SK-N-SH (cell line): ENCODE measurements around the gene EDA2R. TPM values are rescaled to one million over a fixed set of nuclear protein-coding genes. Genes with fewer than 3 reads are reported as not detected.

Experiments
- CTCF ChIA-PET: fragments of 300-600, 350-600 bp; formaldehyde crosslinking; extraction: SDS; loops from one replicate; lab custom pipeline; 2021; lab: Yijun Ruan, JAX
- POLR2A ChIA-PET: fragments of 350-600 bp; sonication (Branson Sonifier 250); formaldehyde crosslinking; extraction: SDS; loops from one replicate; lab custom pipeline; 2020; ENCODE audit warnings: antibody characterized with exemption, inconsistent platforms; lab: Yijun Ruan, JAX
- DNase-seq: peaks from one replicate; pipeline ENCODE4 v3.0.0; 2012
- H2AFZ ChIP-seq: fragments of 200-600 bp; sonication (generic); 2 replicates; pipeline ENCODE4 v1.8.1; 2016; ENCODE audit warnings: antibody characterized with exemption, mild to moderate bottlenecking, low read depth
- H3F3A ChIP-seq: fragments of 200-600 bp; sonication (generic); replicated peaks from 2 replicates; pipeline ENCODE3; 2016; ENCODE audit warnings: antibody characterized with exemption, mild to moderate bottlenecking; ENCODE audit not compliant: insufficient read depth
- H3K27ac ChIP-seq, 2 experiments: fragments of 200-500 bp in 1 of 2; fragments of 200-600 bp in 1 of 2; sonication (Bioruptor generic) in 1 of 2; sonication (generic), shearing (Covaris generic) in 1 of 2; 2 replicates each; pipeline versions ENCODE4 v1.5.1 to v1.6.1; 2014 to 2016; ENCODE audit warnings: low read depth in 2 of 2, inconsistent platforms in 1 of 2, low read length in 1 of 2, mild to moderate bottlenecking in 1 of 2, mixed read lengths in 1 of 2
- H3K27me3 ChIP-seq: fragments of 200-600 bp; sonication (generic), shearing (Covaris generic); 2 replicates; pipeline ENCODE4 v1.6.1; 2016; ENCODE audit warnings: mixed run types; ENCODE audit not compliant: insufficient read depth
- H3K36me3 ChIP-seq, 2 experiments: fragments of 200-500 bp in 1 of 2; fragments of 200-600 bp in 1 of 2; sonication (Bioruptor generic) in 1 of 2; sonication (generic) in 1 of 2; replicated peaks in 1 of 2; 2 replicates each; pipeline versions ENCODE3 to v1.5.1; 2014 to 2016; ENCODE audit warnings: low read length in 1 of 2, mild to moderate bottlenecking in 1 of 2; ENCODE audit not compliant: insufficient read depth in 2 of 2, control insufficient read depth in 1 of 2
- H3K4me1 ChIP-seq, 2 experiments: fragments of 200-500 bp in 1 of 2; fragments of 200-600 bp in 1 of 2; sonication (Bioruptor generic) in 1 of 2; sonication (generic), shearing (Covaris generic) in 1 of 2; 2 replicates each; pipeline versions ENCODE4 v1.5.1 to v1.6.1; 2014 to 2016; ENCODE audit warnings: low read depth in 1 of 2, low read length in 1 of 2, mixed run types in 1 of 2; ENCODE audit not compliant: insufficient read depth in 2 of 2, control insufficient read depth in 1 of 2
- H3K4me2 ChIP-seq: fragments of 200-600 bp; sonication (generic), shearing (Covaris generic); 2 replicates; pipeline ENCODE4 v1.6.1; 2017; ENCODE audit warnings: mixed run types
- H3K4me3 ChIP-seq, 2 experiments: fragments of 200-500 bp in 1 of 2; fragments of 200-600 bp in 1 of 2; sonication (Bioruptor generic) in 1 of 2; sonication (generic), shearing (Covaris generic) in 1 of 2; 2 replicates each; pipeline versions ENCODE4 v1.5.1 to v1.8.1; 2014 to 2016; ENCODE audit warnings: low read depth in 2 of 2, inconsistent platforms in 1 of 2, low read length in 1 of 2, mild to moderate bottlenecking in 1 of 2, mixed read lengths in 1 of 2, moderate library complexity in 1 of 2
- H3K79me2 ChIP-seq: fragments of 200-600 bp; sonication (generic); 2 replicates; pipeline ENCODE4 v1.8.1; 2017; ENCODE audit warnings: mild to moderate bottlenecking; ENCODE audit not compliant: insufficient read depth
- H3K9ac ChIP-seq: fragments of 200-600 bp; sonication (generic); 2 replicates; pipeline ENCODE4 v1.6.1; 2017; ENCODE audit warnings: mixed run types
- H3K9me2 ChIP-seq: fragments of 200-600 bp; sonication (generic); 2 replicates; pipeline ENCODE4 v1.6.1; 2017; ENCODE audit warnings: mixed run types
- H3K9me3 ChIP-seq: fragments of 200-600 bp; sonication (generic); 2 replicates; pipeline ENCODE4 v1.6.1; 2017; ENCODE audit warnings: mixed run types, mild to moderate bottlenecking, moderate library complexity
- H4K20me1 ChIP-seq: fragments of 200-600 bp; sonication (generic); 2 replicates; pipeline ENCODE4 v1.6.1; 2017; ENCODE audit warnings: mild to moderate bottlenecking, mixed run types; ENCODE audit not compliant: insufficient read depth
- CTCF ChIP-seq: fragments of 200-600 bp; sonication (generic); IDR thresholded peaks from 2 replicates; pipeline ENCODE4 v1.6.1; 2017; ENCODE audit warnings: antibody characterized with exemption, mild to moderate bottlenecking, moderate library complexity
- ELF1 ChIP-seq: IDR thresholded peaks from 2 replicates; pipeline ENCODE4 v1.4.0; 2012
- EZH2phosphoT487 ChIP-seq: fragments of 200-600 bp; sonication (generic); IDR thresholded peaks from 2 replicates; pipeline ENCODE4 v1.6.1; 2017; ENCODE audit warnings: low read depth, mixed run types, mild to moderate bottlenecking, antibody characterized with exemption, moderate library complexity, borderline replicate concordance
- FOSL2 ChIP-seq: IDR thresholded peaks from 2 replicates; pipeline ENCODE4 v1.4.0; 2012; ENCODE audit warnings: low read depth, mild to moderate bottlenecking, moderate library complexity, borderline replicate concordance
- FOXM1 ChIP-seq: IDR thresholded peaks from 2 replicates; pipeline ENCODE4 v1.4.0; 2012; ENCODE audit warnings: low read depth, mild to moderate bottlenecking
- GABPA ChIP-seq: IDR thresholded peaks from 2 replicates; pipeline ENCODE4 v1.4.0; 2012; ENCODE audit warnings: low read depth, mild to moderate bottlenecking
- GATA2 ChIP-seq: sonication (generic); formaldehyde crosslinking; IDR thresholded peaks from 2 replicates; pipeline ENCODE4 v1.5.0; 2020; ENCODE audit warnings: mild to moderate bottlenecking, missing genetic modification reagents
- JUND ChIP-seq: IDR thresholded peaks from 2 replicates; pipeline ENCODE4 v1.4.0; 2012
- MAX ChIP-seq: IDR thresholded peaks from 2 replicates; pipeline ENCODE4 v1.4.0; 2012; ENCODE audit warnings: low read depth
- NFIC ChIP-seq: IDR thresholded peaks from 2 replicates; pipeline ENCODE4 v1.4.0; 2012; ENCODE audit warnings: borderline replicate concordance
- NRF1 ChIP-seq: IDR thresholded peaks from 2 replicates; pipeline ENCODE4 v1.6.1; 2012; ENCODE audit warnings: low read depth, mild to moderate bottlenecking, low read length
- PBX3 ChIP-seq: IDR thresholded peaks from 2 replicates; pipeline ENCODE4; 2012
- RAD21 ChIP-seq: IDR thresholded peaks from 2 replicates; pipeline ENCODE4 v1.6.1; 2012; ENCODE audit warnings: mild to moderate bottlenecking, low read length
- RCOR1 ChIP-seq: fragments of 150-350 bp; IDR thresholded peaks from 2 replicates; pipeline ENCODE4 v1.6.1; 2017; ENCODE audit warnings: antibody characterized with exemption, low read length
- RFX5 ChIP-seq: IDR thresholded peaks from 2 replicates; pipeline ENCODE4 v1.6.1; 2012; ENCODE audit warnings: mild to moderate bottlenecking, improper control_type of control experiment, low read length
- SIN3A ChIP-seq: IDR thresholded peaks from 2 replicates; pipeline ENCODE4 v1.6.1; 2012; ENCODE audit warnings: low read depth, mild to moderate bottlenecking, low read length, moderate library complexity, borderline replicate concordance
- TAF1 ChIP-seq: IDR thresholded peaks from 2 replicates; pipeline ENCODE4 v1.6.1; 2012; ENCODE audit warnings: low read depth, mild to moderate bottlenecking, low read length, moderate library complexity, borderline replicate concordance
- TEAD4 ChIP-seq: IDR thresholded peaks from 2 replicates; pipeline ENCODE4 v1.4.0; 2012; ENCODE audit warnings: mild to moderate bottlenecking, borderline replicate concordance; ENCODE audit not compliant: insufficient read depth
- YY1 ChIP-seq: IDR thresholded peaks from 2 replicates; pipeline ENCODE4 v1.4.0; 2012; ENCODE audit warnings: low read depth, mild to moderate bottlenecking
- WGBS: methylation state at CpG from one replicate; pipeline ENCODE4 v1.1.6; 2017; ENCODE audit warnings: low lambda C conversion rate; 5-methylcytosine and 5-hydroxymethylcytosine counted together
- polyA plus RNA-seq, 3 experiments: library from polyadenylated mRNA; depleted of rRNA; stranded (reverse); fragments of >200 nt; gene quantifications; 2 replicates each; pipeline ENCODE4 v1.2.3, GENCODE V29; 2012
- TF ChIP-seq, protein P1 (sequence below): fragments of 150-350 bp; IDR thresholded peaks from 2 replicates; pipeline ENCODE4 v1.6.1; 2017; ENCODE audit warnings: antibody characterized with exemption, low read length, low read depth, borderline replicate concordance
- TF ChIP-seq, protein P2 (sequence below): IDR thresholded peaks from 2 replicates; pipeline ENCODE4 v1.4.0; 2012; ENCODE audit warnings: low read depth, borderline replicate concordance

EDA2R gene
- polyA plus RNA-seq, 1 of the 3 experiments (the other 2 are of a cell fraction) = 23.0 TPM

GRCh38 chrX:66633541-66633940 lies 5.3 kb downstream of the EDA2R start (continued):
- TF ChIP-seq RFX5 (no peak), SIN3A (no peak), NFIC (peak; percentile 22; the same call in 1 of the 2 replicates), MAX (no peak), PBX3 (peak; percentile 17; the same call in 1 of the 2 replicates), GATA2 (no peak), TAF1 (no peak), JUND (0 out of 2 replicates have a peak, but pooled peaks have one; percentile 44), CTCF (no peak), NRF1 (no peak), RAD21 (no peak), GABPA (no peak), FOXM1 (no peak), TEAD4 (0 out of 2 replicates have a peak, but pooled peaks have one; percentile 15), EZH2phosphoT487 (no peak)
- TF ChIP-seq, protein P1, sequence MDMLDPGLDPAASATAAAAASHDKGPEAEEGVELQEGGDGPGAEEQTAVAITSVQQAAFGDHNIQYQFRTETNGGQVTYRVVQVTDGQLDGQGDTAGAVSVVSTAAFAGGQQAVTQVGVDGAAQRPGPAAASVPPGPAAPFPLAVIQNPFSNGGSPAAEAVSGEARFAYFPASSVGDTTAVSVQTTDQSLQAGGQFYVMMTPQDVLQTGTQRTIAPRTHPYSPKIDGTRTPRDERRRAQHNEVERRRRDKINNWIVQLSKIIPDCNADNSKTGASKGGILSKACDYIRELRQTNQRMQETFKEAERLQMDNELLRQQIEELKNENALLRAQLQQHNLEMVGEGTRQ = no peak
- TF ChIP-seq, protein P2, sequence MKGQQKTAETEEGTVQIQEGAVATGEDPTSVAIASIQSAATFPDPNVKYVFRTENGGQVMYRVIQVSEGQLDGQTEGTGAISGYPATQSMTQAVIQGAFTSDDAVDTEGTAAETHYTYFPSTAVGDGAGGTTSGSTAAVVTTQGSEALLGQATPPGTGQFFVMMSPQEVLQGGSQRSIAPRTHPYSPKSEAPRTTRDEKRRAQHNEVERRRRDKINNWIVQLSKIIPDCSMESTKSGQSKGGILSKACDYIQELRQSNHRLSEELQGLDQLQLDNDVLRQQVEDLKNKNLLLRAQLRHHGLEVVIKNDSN = no peak

DNA sequence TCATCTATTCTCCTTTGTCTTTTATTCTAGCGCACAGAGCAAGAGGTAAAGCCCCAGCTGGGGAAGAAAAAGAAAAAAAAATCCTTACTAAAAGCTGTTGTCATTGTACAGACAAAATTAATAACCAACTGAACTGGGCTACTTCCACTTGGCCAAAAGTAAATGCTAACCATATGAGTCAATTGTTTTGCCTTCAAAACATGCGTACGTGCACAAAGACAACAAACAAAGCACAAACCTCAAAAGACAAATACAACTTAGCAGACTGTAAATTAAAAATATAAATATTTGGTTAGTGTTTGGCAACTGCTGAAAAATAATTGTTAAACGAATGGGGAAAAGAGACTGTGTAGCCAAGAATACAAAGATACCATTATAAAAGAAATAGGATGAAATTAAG lies 5.9 kb downstream of the EDA2R start:
- Histone ChIP-seq H4K20me1 (peaks cover 70% of the 10 kb centered on the region), H2AFZ (no peak overlapping the region), H3K9me2 (no peaks in the 10 kb centered on the region), H3K27me3 (no peaks in the 10 kb centered on the region), H3K9me3 (no peaks in the 10 kb centered on the region), H3K4me1 (peaks cover 0 to 12% of the 10 kb centered on the region in 2 experiments; a peak in 2 of 4 replicates), H3K4me3 (0 out of 4 replicates have a peak overlapping the region, but pooled peaks of 1 of the 2 experiments have one; percentile 2), H3K4me2 (peak overlapping the region; percentile 77), H3K27ac (peak overlapping the region in 1 of 2 experiments; percentile 87; a peak in 2 of 4 replicates), H3K36me3 (peaks cover 0 to 5% of the 10 kb centered on the region in 2 experiments), H3K79me2 (peaks cover 93% of the 10 kb centered on the region), H3F3A (peaks cover 36% of the 10 kb centered on the region), H3K9ac (0 out of 2 replicates have a peak overlapping the region, but pooled peaks have one; percentile 30)
- WGBS = 46% methylated on average over 4 of the region's 4 CpGs
- DNase-seq = no peak
- TF ChIP-seq FOSL2 (no peak), RCOR1 (no peak), MAX (no peak), SIN3A (no peak), ELF1 (no peak), FOXM1 (no peak), YY1 (no peak)
- TF ChIP-seq, protein P1 = no peak
- ChIA-PET POLR2A (no interaction called here), CTCF (no interaction called here)
